ENCODE data around the gene DDX20.

DNA sequence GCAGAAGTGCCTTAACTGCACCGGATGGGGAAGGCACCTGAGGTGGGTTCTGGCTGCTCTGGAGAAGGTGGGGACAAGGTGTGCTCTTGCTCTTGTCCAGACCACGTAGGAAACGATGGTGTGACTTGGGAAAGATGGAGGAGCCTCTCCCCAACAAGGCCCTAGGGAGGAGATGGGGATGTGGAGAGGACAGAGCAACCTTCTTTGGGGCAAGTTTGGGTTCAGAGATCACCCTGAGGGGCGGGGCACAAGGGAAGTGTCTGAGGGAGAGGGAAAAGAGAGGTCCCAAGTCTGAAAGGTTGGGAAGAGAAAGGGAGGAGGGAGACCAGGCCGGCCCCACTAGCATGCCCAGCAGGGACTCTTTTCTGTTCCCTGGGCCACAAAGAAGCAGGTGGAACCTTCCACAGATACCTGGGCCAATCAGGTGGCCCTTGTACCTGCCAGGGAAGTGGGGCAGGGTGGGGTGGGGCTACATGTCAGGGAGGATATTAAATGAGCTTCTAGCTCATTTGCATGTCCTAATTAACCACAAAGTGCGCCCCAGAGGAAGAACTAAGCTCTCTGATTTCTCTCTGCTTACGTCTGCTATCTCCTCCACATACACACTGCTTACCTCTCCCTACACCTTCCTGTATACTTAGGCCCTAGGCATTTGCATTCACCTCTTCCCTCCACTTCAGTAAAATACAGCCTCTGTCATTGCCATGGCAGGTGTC is 32.5 kb upstream of the DDX20 start:
- TF ChIP-seq RAD21 (IDR thresholded peaks at IDR 0.05; ENCODE audit: low read depth), result no peak
- TF ChIP-seq YY1 (IDR thresholded peaks at IDR 0.05; ENCODE audit: low read depth), result no peak
- TF ChIP-seq, protein P1, sequence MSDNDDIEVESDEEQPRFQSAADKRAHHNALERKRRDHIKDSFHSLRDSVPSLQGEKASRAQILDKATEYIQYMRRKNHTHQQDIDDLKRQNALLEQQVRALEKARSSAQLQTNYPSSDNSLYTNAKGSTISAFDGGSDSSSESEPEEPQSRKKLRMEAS (IDR thresholded peaks at IDR 0.05), result no peak
- TF ChIP-seq EP300 (IDR thresholded peaks at IDR 0.05; ENCODE audit: borderline replicate concordance), result no peak
- no peak for TF ChIP-seq EGR1 (IDR thresholded peaks at IDR 0.05)
